Activated CD8-positive, alpha-beta memory T cell treated with anti-CD3 and anti-CD28 coated beads for 48 hours (primary cell): ENCODE results near the gene KTN1.

Experiments used
- DNase-seq, 3 experiments: peaks; one replicate each; pipeline ENCODE4 v3.0.0-alpha.2; 2020; ENCODE audit warnings: low read depth in 2 of 3, low spot score in 2 of 3

The KTN1 gene

GRCh38 chr14:55579724-55580469 lies at the start of gene KTN1:
Gene KTN1, plus strand, starts transcription at chr14:55580207. Its CDS starts 31,842 bp downstream, at chr14:55612049.
- DNase-seq: peak; percentile 48 to 68 (median 66)

- DNase-seq: no peak
Measured at GRCh38 chr14:55530464-55530863, 49.5 kb upstream of the KTN1 start.

- DNase-seq: no peak
Measured at GRCh38 chr14:55532645-55533344, 47.2 kb upstream of the KTN1 start.

- no peak for DNase-seq
Measured at GRCh38 chr14:55533960-55534359, 46.0 kb upstream of the KTN1 start.

GRCh38 chr14:55535516-55536203 lies 44.3 kb upstream of the KTN1 start:
- DNase-seq: no peak

GRCh38 chr14:55536204-55536708 lies 43.8 kb upstream of the KTN1 start:
- DNase-seq: no peak

GRCh38 chr14:55537782-55538181 lies 42.2 kb upstream of the KTN1 start:
- no peak for DNase-seq

- DNase-seq: no peak
Measured at GRCh38 chr14:55539975-55540374, 40.0 kb upstream of the KTN1 start.

GRCh38 chr14:55540847-55541773 lies 38.9 kb upstream of the KTN1 start:
- no peak for DNase-seq

GRCh38 chr14:55545779-55546178 lies 34.2 kb upstream of the KTN1 start:
- no peak for DNase-seq

GRCh38 chr14:55546212-55546874 lies 33.7 kb upstream of the KTN1 start:
- no peak for DNase-seq

GRCh38 chr14:55547650-55548315 lies 32.2 kb upstream of the KTN1 start:
- no peak for DNase-seq

- no peak for DNase-seq
Measured at GRCh38 chr14:55553791-55554190, 26.2 kb upstream of the KTN1 start.

GRCh38 chr14:55556929-55557623 lies 22.9 kb upstream of the KTN1 start:
- no peak for DNase-seq

GRCh38 chr14:55562135-55562534 lies 17.9 kb upstream of the KTN1 start:
- DNase-seq: no peak

GRCh38 chr14:55568618-55569017 lies 11.4 kb upstream of the KTN1 start:
- DNase-seq: no peak

- DNase-seq: no peak
Measured at GRCh38 chr14:55571125-55571889, 8.7 kb upstream of the KTN1 start.

GRCh38 chr14:55572578-55572977 lies 7.4 kb upstream of the KTN1 start:
- DNase-seq: no peak
